ENCODE measurements around the gene COL24A1.
"Not testable (repeated sequence)": the region's sequence is repeated elsewhere in the genome, so short reads cannot be mapped to it uniquely, and the experiment has no call there.

Gene COL24A1

DNA sequence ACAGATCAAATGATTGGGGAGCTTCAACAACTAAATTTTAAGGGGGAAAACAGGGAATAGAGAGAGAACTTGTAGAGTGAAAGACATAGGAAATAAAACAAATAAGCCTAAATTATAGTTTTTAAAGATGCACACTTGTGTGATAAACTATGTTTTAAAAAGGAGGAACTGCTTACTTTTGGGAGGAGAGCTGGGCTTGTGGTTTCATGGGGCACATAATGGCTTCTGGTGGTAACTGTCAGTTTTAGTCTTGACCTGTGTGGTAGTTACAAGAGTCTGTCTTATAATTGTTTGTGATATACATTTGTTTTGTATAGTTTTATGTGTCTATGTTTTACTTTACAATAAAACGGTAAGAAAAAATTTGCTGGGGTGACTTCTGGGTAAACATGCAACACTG, 165.3 kb downstream of the COL24A1 start:
- no peak for DNase-seq (ENCODE audit: extremely low read depth, low read depth)
- TF ChIP-seq, protein P1, sequence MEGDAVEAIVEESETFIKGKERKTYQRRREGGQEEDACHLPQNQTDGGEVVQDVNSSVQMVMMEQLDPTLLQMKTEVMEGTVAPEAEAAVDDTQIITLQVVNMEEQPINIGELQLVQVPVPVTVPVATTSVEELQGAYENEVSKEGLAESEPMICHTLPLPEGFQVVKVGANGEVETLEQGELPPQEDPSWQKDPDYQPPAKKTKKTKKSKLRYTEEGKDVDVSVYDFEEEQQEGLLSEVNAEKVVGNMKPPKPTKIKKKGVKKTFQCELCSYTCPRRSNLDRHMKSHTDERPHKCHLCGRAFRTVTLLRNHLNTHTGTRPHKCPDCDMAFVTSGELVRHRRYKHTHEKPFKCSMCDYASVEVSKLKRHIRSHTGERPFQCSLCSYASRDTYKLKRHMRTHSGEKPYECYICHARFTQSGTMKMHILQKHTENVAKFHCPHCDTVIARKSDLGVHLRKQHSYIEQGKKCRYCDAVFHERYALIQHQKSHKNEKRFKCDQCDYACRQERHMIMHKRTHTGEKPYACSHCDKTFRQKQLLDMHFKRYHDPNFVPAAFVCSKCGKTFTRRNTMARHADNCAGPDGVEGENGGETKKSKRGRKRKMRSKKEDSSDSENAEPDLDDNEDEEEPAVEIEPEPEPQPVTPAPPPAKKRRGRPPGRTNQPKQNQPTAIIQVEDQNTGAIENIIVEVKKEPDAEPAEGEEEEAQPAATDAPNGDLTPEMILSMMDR (IDR thresholded peaks at IDR 0.05; ENCODE audit: low read depth, low read length) = no peak

DNA sequence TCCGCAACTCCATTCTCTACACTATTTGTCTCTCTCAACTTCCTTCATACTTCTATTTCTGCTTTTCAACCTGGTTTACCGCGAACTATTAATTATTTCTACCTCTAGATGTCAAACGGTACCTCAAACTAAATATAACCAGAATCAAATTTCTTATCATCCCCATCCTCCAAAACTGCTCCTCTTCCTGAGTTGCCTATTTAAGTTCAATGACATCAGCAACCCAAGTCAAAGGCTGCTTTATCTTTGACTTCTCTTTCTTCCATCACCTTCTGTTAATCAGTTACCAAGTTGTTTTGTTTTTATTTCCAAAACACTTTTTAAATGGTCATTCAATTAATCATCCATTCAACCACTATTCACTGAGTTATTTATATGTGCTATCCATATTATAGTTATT, 171.9 kb downstream of the COL24A1 start:
- TF ChIP-seq, protein P1 (IDR thresholded peaks at IDR 0.05; ENCODE audit: low read depth, low read length) = no peak
- no peak for DNase-seq (ENCODE audit: extremely low read depth, low read depth)

DNA sequence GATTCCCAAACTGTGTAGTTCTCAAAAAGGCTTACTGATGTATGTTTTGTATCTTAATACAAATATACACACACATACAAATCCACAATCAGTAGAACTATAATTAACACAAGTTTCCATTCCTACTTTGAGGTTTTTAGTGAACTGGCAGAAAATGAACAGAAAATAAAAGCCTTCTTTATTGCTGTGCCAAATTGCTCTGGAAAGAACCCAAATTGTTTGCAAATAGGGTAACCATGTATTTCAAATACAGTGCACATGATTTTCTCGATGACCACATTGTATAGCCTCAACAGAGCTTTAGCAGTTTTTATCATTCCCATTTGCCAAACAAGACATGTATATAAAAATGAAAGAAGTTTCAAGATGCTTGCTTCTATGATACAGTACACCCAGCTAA, 173.3 kb downstream of the COL24A1 start:
- TF ChIP-seq, protein P1 (IDR thresholded peaks at IDR 0.05; ENCODE audit: low read depth, low read length) = no peak
- no peak for DNase-seq (ENCODE audit: extremely low read depth, low read depth)

DNA sequence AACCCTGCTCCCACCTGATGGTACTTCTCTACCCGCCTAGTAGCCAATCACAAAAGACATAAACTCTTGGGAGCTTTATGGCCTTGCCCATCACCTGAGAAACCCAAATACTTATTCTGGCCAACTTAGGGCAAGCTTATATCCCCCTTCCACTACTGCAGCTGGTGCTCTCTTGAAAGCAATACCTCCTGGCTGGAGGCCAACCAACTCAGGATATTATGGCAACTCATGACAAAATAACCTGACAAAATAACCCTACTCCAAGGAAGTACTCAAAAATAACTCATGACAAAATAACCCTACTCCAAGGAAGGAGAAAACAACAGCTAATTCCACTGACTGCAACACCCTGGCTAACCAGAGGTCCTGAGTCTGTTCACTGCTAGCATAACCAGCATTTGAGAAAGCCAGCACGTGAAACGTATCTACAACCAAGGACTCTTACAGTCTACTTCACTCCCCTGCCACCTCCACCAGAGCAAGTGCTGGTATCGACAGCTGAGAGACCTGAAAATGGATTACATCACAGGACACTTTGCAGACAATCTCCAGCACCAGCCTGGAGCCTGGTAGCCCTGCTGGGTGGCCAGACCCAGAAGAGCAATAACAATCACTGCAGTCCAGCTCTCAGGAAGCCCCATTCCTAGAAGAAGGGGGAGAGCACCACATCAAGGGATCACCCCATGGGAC, 179.9 kb downstream of the COL24A1 start:
- no peak for DNase-seq (ENCODE audit: extremely low read depth, low read depth)
- TF ChIP-seq, protein P1 (IDR thresholded peaks at IDR 0.05; ENCODE audit: low read depth, low read length) = no peak

DNA sequence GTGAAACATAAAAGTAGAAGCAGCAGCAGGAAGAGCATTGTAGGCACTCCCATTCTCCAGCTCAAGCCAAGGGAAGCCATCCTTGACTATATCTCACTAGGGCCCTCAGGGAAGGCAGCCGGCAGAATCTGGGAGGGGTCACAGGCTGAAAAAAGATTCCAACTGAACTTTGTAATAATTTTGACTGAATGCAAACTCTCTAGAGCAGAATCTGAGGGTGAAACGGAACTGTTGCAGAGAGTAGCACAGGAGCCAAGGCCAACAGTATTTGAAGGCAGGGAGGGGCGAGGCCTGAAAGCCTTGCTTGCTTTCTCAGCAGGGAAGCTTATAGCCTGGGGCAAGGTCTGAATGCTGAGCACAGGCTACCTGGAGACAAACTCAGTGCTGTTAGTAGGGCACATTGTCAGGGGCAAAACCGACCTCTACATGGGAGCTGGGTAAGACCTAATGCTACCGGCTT, 180.6 kb downstream of the COL24A1 start:
- TF ChIP-seq, protein P1 (IDR thresholded peaks at IDR 0.05; ENCODE audit: low read depth, low read length) = no peak
- no peak for DNase-seq (ENCODE audit: extremely low read depth, low read depth)

DNA sequence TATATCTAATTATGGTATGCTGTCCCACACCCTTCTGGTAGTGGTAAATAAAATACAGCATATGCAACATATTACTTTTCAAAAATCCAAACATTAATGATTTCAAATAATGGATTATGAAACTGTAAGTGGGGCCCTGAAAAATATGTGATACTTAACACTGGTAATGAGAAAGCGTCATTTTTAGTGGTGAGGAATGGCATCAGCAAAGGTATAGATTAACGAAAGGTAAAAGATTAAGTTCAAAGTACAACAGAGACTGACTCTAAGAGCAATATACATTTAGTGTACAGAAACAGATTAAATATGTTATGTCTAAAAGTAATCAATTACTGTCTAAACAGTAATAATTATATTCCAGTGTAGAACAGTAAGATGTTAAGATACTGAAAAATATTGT, 194.1 kb downstream of the COL24A1 start:
- TF ChIP-seq, protein P1 (IDR thresholded peaks at IDR 0.05; ENCODE audit: low read depth, low read length) = no peak
- no peak for DNase-seq (ENCODE audit: extremely low read depth, low read depth)

DNA sequence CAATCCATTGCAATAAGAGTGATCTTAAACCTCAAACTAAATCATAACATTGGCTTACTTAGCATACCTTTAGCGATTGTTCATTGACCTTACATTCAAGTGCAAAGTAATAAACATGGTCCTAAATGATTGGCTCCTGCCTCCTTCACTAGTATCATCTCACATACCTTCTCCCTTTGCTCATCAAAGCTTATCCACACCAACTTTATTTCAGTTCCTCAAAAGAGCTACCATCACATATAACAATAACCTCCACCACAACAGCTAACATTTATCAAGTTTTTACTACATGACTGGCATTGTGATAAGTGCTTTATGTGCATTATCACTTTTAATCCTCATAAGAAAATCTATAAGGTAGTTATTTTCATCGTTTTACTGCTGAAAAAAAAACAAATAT, 198.8 kb downstream of the COL24A1 start:
- DNase-seq (ENCODE audit: extremely low read depth, low read depth) = no peak
- TF ChIP-seq, protein P1 (IDR thresholded peaks at IDR 0.05; ENCODE audit: low read depth, low read length) = no peak

DNA sequence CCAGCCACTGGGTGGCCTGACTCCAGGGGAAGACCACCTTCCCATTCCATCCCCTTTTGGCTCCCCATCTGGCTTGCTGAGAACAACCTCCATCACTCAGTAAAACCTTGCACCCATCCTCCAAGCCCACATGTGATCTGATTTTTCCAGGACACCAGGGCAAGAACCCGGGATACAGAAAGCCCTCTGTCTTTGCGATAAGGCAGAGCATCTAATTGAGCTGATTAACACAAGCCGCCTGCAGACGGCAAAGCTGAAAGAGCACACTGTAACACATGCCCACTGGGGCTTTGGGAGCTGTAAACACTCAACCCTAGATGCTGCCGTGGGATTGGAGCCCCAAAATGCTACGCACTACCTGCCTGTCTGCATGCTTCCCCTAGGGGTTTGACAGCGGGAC, 201.4 kb downstream of the COL24A1 start:
- not testable (repeated sequence) for DNase-seq (ENCODE audit: extremely low read depth, low read depth)

Data from AG09319 (cell line).